ENCODE measurements around the gene LBX1. TPM values are rescaled to one million over a fixed set of nuclear protein-coding genes. Genes with fewer than 3 reads are reported as not detected.
A peak's percentile ranks its signal among the peaks of the same experiment; 100 is the strongest.

Gene LBX1
- total and polyA plus RNA-seq, 5 donors from 2014 or later = not detected

DNA sequence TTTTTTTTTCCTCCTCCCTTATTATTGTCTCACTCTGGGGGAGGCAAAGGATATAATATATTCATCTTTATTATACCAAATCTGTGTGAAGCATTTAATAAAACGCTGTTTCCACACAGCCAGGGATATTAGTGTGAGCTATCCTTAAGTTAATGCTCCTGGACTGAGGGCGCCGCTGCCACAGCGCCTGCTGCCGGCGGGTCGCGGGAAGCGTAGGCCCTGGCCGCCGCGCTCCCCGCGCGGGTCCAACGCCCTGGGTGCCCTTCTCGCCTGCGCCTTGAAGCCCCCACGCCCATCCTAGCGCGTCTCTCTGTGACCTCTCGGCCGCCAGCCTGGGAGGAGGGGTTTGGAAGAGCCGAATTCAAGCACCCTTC is 9.5 kb upstream of the LBX1 start:
- peaks cover 0 to 4% (median 0%) of the 10 kb centered on the region in 7 donors for H3K9me3 Mint-ChIP-seq
- peaks cover 43% of the 10 kb centered on the region for H3K27me3 ChIP-seq (ENCODE audit: control insufficient read depth, insufficient read depth, low read length)

DNA sequence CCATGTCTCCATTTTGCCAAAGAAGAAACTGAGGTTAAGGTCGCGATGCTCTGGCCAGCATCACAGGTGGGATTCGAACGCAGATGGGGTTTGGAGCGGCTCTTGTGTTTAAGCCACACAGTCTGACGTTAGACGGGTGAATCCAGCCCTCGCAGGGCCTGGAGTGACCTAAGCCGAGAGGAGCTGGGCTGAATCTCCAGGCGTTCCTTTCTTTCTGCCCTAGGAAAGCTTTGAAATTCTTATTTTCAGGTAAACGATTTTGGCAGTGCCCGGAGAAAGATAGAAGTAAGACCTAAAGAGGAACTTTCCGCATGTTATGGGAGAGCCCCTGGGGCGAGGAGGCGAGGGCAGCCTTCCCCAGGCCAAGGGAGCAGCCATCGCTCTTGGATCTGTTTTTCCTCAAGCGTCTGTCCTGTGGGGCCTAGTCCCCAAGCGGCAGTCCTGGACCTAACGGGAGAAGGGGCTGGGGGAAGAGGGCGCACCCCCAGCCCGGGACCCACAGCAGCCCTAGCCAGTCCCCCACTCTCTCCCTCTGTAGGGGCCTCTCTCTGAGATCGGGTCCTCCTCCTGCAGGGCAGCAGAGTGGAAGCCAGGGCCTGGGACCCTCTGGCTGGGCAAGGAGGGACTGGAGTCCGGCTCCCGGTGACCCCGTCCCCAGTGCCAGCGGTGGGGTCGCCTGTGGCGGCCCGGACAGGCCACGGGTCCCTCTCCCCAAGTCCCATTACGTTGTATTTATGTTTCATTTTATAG is 8.9 kb upstream of the LBX1 start:
- DNase-seq (no peak), ATAC-seq (ENCODE audit: low read depth in 2 of 2) (no peak)
- peak overlapping the region in 2 of 4 donors; percentile 49 to 78 for H3K4me3 Mint-ChIP-seq
- H3K9me3 Mint-ChIP-seq = peaks cover 0 to 6% (median 0%) of the 10 kb centered on the region in 7 donors
- Histone ChIP-seq H3K27ac (ENCODE audit: insufficient read depth, low read length, poor library complexity, severe bottlenecking) (no peak overlapping the region), H3K27me3 (ENCODE audit: control insufficient read depth, insufficient read depth, low read length) (peaks cover 48% of the 10 kb centered on the region), H3K9me3 (ENCODE audit: control insufficient read depth in 2 of 2, low read length in 2 of 2) (no peaks in the 10 kb centered on the region), H3K4me3 (ENCODE audit: low read depth, low read length) (no peak overlapping the region), H3K4me1 (ENCODE audit: control insufficient read depth, insufficient read depth, low read length, poor library complexity, severe bottlenecking) (peaks cover 25% of the 10 kb centered on the region), H3K36me3 (ENCODE audit: control insufficient read depth, insufficient read depth, low read length) (no peaks in the 10 kb centered on the region)
- peaks cover 4% of the 10 kb centered on the region for H3K36me3 Mint-ChIP-seq
- H3K27me3 Mint-ChIP-seq = peaks cover 73% of the 10 kb centered on the region
- H3K27ac Mint-ChIP-seq = no peak overlapping the region
- H3K4me1 Mint-ChIP-seq = peaks cover 5 to 19% (median 9%) of the 10 kb centered on the region in 4 donors

More for the DNA sequence above, 9.5 kb upstream of the LBX1 start:
- Mint-ChIP-seq H3K4me3 (no peak overlapping the region), H3K27me3 (peaks cover 68% of the 10 kb centered on the region), H3K27ac (no peak overlapping the region), H3K36me3 (peaks cover 4% of the 10 kb centered on the region), H3K4me1 (peaks cover 5 to 19% (median 9%) of the 10 kb centered on the region in 4 donors)
- Histone ChIP-seq H3K4me1 (ENCODE audit: control insufficient read depth, insufficient read depth, low read length, poor library complexity, severe bottlenecking) (peaks cover 25% of the 10 kb centered on the region), H3K36me3 (ENCODE audit: control insufficient read depth, insufficient read depth, low read length) (no peaks in the 10 kb centered on the region), H3K9me3 (ENCODE audit: control insufficient read depth in 2 of 2, low read length in 2 of 2) (no peaks in the 10 kb centered on the region), H3K27ac (ENCODE audit: insufficient read depth, low read length, poor library complexity, severe bottlenecking) (no peak overlapping the region), H3K4me3 (ENCODE audit: low read depth, low read length) (no peak overlapping the region)
- DNase-seq (peak in 1 of 3 donors; percentile 44), ATAC-seq (ENCODE audit: low read depth in 2 of 2) (peak; percentile 30 to 43)

DNA sequence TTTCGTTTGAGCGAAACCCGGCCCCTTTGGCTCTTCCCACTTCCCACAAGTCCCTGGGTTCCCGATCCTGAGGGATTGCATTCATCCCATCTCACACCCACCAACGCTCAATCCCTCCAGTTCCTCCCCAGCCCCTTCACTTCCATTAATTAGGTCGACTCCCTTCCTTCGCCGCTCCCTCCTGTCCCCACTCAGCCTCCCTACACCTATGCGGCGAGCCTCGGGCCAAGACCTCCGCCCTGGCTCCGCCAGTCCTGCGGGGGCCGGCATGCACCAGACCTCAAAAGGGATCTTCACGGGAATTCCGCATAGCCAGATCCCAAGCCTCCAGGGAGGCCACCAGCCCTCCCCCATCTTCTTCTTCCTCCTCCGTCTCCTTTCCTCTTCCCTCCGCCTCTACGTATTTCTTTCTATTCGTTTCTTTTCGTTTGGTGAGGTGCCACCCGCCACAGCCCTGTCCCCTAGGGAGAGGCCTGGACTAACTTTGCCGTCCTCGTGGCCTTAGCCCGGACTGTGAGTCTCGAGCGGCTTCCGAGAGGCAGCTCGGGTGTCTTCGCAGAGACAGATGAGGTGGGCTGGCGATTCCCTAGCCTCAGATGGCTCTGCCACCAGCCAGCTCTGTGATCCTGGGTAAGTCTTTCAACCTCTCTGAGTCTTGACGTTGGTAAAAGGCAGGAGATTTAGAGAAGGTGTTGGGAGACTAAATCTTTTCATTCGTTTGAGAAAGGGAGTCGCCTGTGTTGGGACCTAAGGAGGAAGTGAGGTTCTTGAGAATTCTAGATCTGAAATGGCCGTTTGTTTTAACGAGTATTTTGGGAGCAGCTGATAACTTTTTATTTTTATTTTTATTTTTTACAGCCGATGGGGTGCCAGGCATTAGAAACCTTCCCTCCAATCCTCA is 8.1 kb upstream of the LBX1 start:
- Histone ChIP-seq H3K27ac (ENCODE audit: insufficient read depth, low read length, poor library complexity, severe bottlenecking) (no peak overlapping the region), H3K9me3 (ENCODE audit: control insufficient read depth in 2 of 2, low read length in 2 of 2) (no peaks in the 10 kb centered on the region), H3K4me1 (ENCODE audit: control insufficient read depth, insufficient read depth, low read length, poor library complexity, severe bottlenecking) (peaks cover 25% of the 10 kb centered on the region), H3K4me3 (ENCODE audit: low read depth, low read length) (no peak overlapping the region), H3K36me3 (ENCODE audit: control insufficient read depth, insufficient read depth, low read length) (no peaks in the 10 kb centered on the region), H3K27me3 (ENCODE audit: control insufficient read depth, insufficient read depth, low read length) (peaks cover 56% of the 10 kb centered on the region)
- ATAC-seq (ENCODE audit: low read depth in 2 of 2) = no peak
- Mint-ChIP-seq H3K9me3 (peaks cover 0 to 6% (median 0%) of the 10 kb centered on the region in 7 donors), H3K36me3 (peaks cover 4% of the 10 kb centered on the region), H3K4me1 (peaks cover 5 to 19% (median 9%) of the 10 kb centered on the region in 4 donors), H3K27ac (peak overlapping the region in 1 of 3 donors; percentile 82), H3K27me3 (peaks cover 77% of the 10 kb centered on the region), H3K4me3 (peak overlapping the region; percentile 34 to 78 (median 50))
- no peak for DNase-seq

DNA sequence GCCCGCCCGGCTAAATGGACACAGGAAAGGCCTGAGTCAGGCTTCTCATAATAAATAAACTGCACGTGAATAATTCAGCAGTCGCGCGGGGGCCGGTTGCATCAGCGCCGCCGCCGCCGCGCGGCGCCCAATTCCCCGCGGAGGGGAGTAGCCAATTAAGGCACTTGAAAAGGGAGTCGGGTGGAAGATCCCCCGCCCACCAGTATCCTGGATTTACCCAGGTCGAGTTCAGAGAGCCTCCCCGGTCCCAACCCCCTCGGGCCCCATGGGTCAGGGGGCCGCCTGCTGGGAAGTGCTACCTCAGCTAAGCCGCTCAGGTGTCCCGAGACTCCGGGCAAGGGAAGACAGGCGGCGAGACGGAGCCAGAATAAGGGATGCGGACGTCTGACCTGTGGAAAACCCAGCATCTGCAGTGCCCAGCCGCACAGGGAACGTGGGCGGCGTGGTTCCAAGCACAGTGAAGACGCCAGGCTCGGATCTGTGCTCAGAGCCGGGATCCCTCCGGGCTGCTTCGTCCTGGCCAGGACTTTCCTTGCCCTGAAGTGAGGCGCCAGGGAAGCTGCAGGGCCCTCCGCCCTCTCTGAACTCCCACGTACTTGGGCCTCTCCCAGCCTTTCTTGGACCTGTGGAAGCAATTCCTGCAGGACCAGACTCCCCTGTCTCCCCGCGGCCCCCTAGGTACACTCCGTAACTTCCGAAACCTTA is 7.3 kb upstream of the LBX1 start:
- Histone ChIP-seq H3K4me1 (ENCODE audit: control insufficient read depth, insufficient read depth, low read length, poor library complexity, severe bottlenecking) (peaks cover 25% of the 10 kb centered on the region), H3K27me3 (ENCODE audit: control insufficient read depth, insufficient read depth, low read length) (peaks cover 64% of the 10 kb centered on the region), H3K36me3 (ENCODE audit: control insufficient read depth, insufficient read depth, low read length) (no peaks in the 10 kb centered on the region), H3K4me3 (ENCODE audit: low read depth, low read length) (no peak overlapping the region), H3K9me3 (ENCODE audit: control insufficient read depth in 2 of 2, low read length in 2 of 2) (no peaks in the 10 kb centered on the region), H3K27ac (ENCODE audit: insufficient read depth, low read length, poor library complexity, severe bottlenecking) (no peak overlapping the region)
- Mint-ChIP-seq H3K27me3 (peaks cover 85% of the 10 kb centered on the region), H3K4me1 (peaks cover 5 to 19% (median 11%) of the 10 kb centered on the region in 4 donors), H3K9me3 (peaks cover 0 to 8% (median 0%) of the 10 kb centered on the region in 7 donors), H3K4me3 (peak overlapping the region in 2 of 4 donors; percentile 52 to 78), H3K36me3 (peaks cover 4% of the 10 kb centered on the region), H3K27ac (peak overlapping the region in 1 of 3 donors; percentile 82)
- ATAC-seq (ENCODE audit: low read depth in 2 of 2) = no peak
- no peak for DNase-seq

DNA sequence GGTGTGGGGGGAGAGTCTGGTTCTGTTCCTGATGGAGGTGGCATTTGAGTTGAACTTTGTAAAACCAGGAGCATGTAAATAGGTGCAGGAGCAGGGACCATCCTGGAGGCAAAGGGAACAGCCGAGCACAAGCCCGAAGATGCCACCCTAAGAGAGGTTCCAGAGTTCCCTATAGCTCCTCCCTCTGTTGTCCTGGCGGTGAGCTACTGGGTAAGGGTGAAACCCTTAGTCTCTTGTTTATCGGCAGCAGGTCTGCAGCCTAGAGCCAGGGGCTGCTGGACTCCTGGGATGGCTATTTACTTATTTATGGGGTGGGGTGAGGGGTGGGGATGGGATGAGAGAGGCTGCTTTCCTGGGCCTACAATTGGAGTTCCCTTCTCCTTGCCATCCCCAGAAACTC is 6.5 kb upstream of the LBX1 start:
- peaks cover 88% of the 10 kb centered on the region for H3K27me3 Mint-ChIP-seq
- Histone ChIP-seq H3K4me3 (ENCODE audit: low read depth, low read length) (no peak overlapping the region), H3K36me3 (ENCODE audit: control insufficient read depth, insufficient read depth, low read length) (no peaks in the 10 kb centered on the region), H3K9me3 (ENCODE audit: control insufficient read depth in 2 of 2, low read length in 2 of 2) (no peaks in the 10 kb centered on the region), H3K27me3 (ENCODE audit: control insufficient read depth, insufficient read depth, low read length) (peaks cover 70% of the 10 kb centered on the region), H3K27ac (ENCODE audit: insufficient read depth, low read length, poor library complexity, severe bottlenecking) (no peak overlapping the region), H3K4me1 (ENCODE audit: control insufficient read depth, insufficient read depth, low read length, poor library complexity, severe bottlenecking) (peaks cover 25% of the 10 kb centered on the region)
- DNase-seq (no peak), ATAC-seq (ENCODE audit: low read depth in 2 of 2) (no peak)
- H3K27ac Mint-ChIP-seq = no peak overlapping the region
- peaks cover 5 to 19% (median 11%) of the 10 kb centered on the region in 4 donors for H3K4me1 Mint-ChIP-seq
- peaks cover 4% of the 10 kb centered on the region for H3K36me3 Mint-ChIP-seq
- peaks cover 0 to 8% (median 0%) of the 10 kb centered on the region in 7 donors for H3K9me3 Mint-ChIP-seq
- H3K4me3 Mint-ChIP-seq = no peak overlapping the region

DNA sequence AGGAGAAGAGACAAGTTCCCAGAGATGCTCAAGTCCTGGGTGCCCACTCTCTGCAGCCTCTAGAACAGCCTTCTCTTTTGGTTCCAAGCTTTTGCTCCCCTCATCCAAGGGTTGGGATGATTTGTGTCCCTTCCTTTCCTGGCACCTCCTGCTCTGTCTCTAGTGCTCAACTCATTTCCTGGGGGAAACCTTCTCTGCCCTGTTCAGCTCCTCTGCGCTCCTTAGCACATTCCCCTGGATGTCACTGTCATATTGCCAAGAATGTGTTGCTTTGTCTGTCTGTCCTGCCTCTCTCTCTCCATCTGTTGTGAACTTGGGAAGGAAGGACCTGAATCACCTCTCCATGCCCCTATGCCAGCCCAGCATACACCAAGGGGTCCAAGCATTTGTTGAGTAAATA is 5.1 kb upstream of the LBX1 start:
- Mint-ChIP-seq H3K27ac (no peak overlapping the region), H3K36me3 (peaks cover 4% of the 10 kb centered on the region), H3K9me3 (peaks cover 0 to 6% (median 0%) of the 10 kb centered on the region in 7 donors), H3K4me3 (no peak overlapping the region), H3K4me1 (peaks cover 5 to 25% (median 13%) of the 10 kb centered on the region in 4 donors), H3K27me3 (peaks cover 86% of the 10 kb centered on the region)
- Histone ChIP-seq H3K27ac (ENCODE audit: insufficient read depth, low read length, poor library complexity, severe bottlenecking) (no peak overlapping the region), H3K27me3 (ENCODE audit: control insufficient read depth, insufficient read depth, low read length) (peaks cover 63% of the 10 kb centered on the region), H3K4me3 (ENCODE audit: low read depth, low read length) (no peak overlapping the region), H3K4me1 (ENCODE audit: control insufficient read depth, insufficient read depth, low read length, poor library complexity, severe bottlenecking) (peaks cover 36% of the 10 kb centered on the region), H3K9me3 (ENCODE audit: control insufficient read depth in 2 of 2, low read length in 2 of 2) (no peaks in the 10 kb centered on the region), H3K36me3 (ENCODE audit: control insufficient read depth, insufficient read depth, low read length) (no peaks in the 10 kb centered on the region)
- DNase-seq (no peak), ATAC-seq (ENCODE audit: low read depth in 2 of 2) (no peak)

DNA sequence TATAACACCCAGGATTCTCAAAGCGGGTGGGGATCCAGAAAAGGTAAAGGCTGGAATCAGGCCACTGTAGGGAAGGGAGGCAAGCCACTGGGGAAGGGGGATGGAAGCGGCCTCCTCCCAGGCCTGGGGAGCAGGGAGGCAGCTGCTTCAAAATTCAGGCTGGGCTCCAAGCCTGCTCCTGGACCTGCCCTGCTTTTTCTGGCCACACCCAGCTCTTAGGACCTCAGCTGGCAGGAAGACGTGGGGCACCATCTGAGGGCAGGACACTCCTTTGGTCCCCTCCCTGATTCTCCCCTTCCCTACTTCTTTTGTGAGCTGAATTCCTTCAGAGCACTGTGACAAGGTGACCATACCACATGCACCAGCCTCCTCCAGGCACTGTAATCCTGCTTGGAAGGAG is 4.6 kb upstream of the LBX1 start:
- H3K27me3 ChIP-seq (ENCODE audit: control insufficient read depth, insufficient read depth, low read length) = peaks cover 60% of the 10 kb centered on the region
- H3K27me3 Mint-ChIP-seq = peaks cover 86% of the 10 kb centered on the region
- peak overlapping the region in 1 of 3 donors; percentile 82 for H3K27ac Mint-ChIP-seq
- H3K36me3 Mint-ChIP-seq = peaks cover 4% of the 10 kb centered on the region
- peaks cover 41% of the 10 kb centered on the region for H3K4me1 ChIP-seq (ENCODE audit: control insufficient read depth, insufficient read depth, low read length, poor library complexity, severe bottlenecking)
- H3K4me1 Mint-ChIP-seq = peaks cover 5 to 29% (median 16%) of the 10 kb centered on the region in 4 donors
- H3K4me3 Mint-ChIP-seq = no peak overlapping the region
- H3K9me3 Mint-ChIP-seq = peaks cover 0 to 6% (median 0%) of the 10 kb centered on the region in 7 donors
- no peak for DNase-seq
- no peak for ATAC-seq (ENCODE audit: low read depth in 2 of 2)
- H3K36me3 ChIP-seq (ENCODE audit: control insufficient read depth, insufficient read depth, low read length) = no peaks in the 10 kb centered on the region
- no peaks in the 10 kb centered on the region for H3K9me3 ChIP-seq (ENCODE audit: control insufficient read depth in 2 of 2, low read length in 2 of 2)
- no peak overlapping the region for H3K27ac ChIP-seq (ENCODE audit: insufficient read depth, low read length, poor library complexity, severe bottlenecking)
- no peak overlapping the region for H3K4me3 ChIP-seq (ENCODE audit: low read depth, low read length)
